Transverse colon (tissue), 4 donors: ENCODE measurements around the gene RFWD3. TPM values are rescaled to one million over a fixed set of nuclear protein-coding genes. Genes with fewer than 3 reads are reported as not detected.

Experiments used
- DNase-seq: peaks from one replicate; pipeline ENCODE4 v3.0.0-alpha.2; 2019
- H3K27ac ChIP-seq, 4 donors: fragments of 200-600 bp; sonication (generic); 2 replicates each; pipeline ENCODE4 v1.5.1; 2016 to 2018; ENCODE audit warnings: inconsistent platforms in 4 of 4
- H3K27me3 ChIP-seq: fragments of 200-600 bp; sonication (generic); 2 replicates; pipeline ENCODE4 v1.5.1; 2017; ENCODE audit warnings: inconsistent platforms
- H3K36me3 ChIP-seq, 4 donors: fragments of 200-600 bp; sonication (generic); 2 replicates each; pipeline ENCODE4 v1.5.1; 2017 to 2019; ENCODE audit warnings: inconsistent platforms in 4 of 4
- H3K4me1 ChIP-seq, 4 donors: fragments of 200-600 bp; sonication (generic); 2 replicates each; pipeline ENCODE4 v1.5.1; 2017 to 2020; ENCODE audit warnings: inconsistent platforms in 4 of 4
- H3K4me3 ChIP-seq, 4 donors: fragments of 200-600 bp; sonication (generic); 1 replicate in 1 of 4; 2 replicates in 3 of 4; pipeline versions ENCODE4 v1.5.1 to v1.6.1; 2017 to 2019; ENCODE audit warnings: inconsistent platforms in 4 of 4
- H3K9me3 ChIP-seq, 2 donors: fragments of 200-600 bp; sonication (generic); 2 replicates each; pipeline ENCODE4 v1.5.1; 2017 to 2019; ENCODE audit warnings: inconsistent platforms in 2 of 2
- CTCF ChIP-seq, 5 experiments: fragments of 200-600 bp in 3 of 5; fragments of 450-650 bp in 2 of 5; sonication (generic) in 3 of 5; IDR thresholded peaks; 1 replicate in 2 of 5; 2 replicates in 3 of 5; pipeline ENCODE4 v1.5.1; 2016 to 2017; ENCODE audit warnings: antibody characterized with exemption in 5 of 5, inconsistent platforms in 3 of 5, mild to moderate bottlenecking in 2 of 5, moderate library complexity in 1 of 5
- EP300 ChIP-seq: sonication (generic); formaldehyde crosslinking; IDR thresholded peaks from one replicate; pipeline ENCODE4 v1.6.1; 2017; ENCODE audit warnings: antibody characterized with exemption, low read depth
- POLR2A ChIP-seq: fragments of 450-650 bp; IDR thresholded peaks from one replicate; pipeline ENCODE4 v1.6.1; 2016; ENCODE audit warnings: antibody characterized with exemption, mild to moderate bottlenecking, moderate library complexity
- POLR2AphosphoS5 ChIP-seq, 3 donors: sonication (generic); formaldehyde crosslinking; IDR thresholded peaks; one replicate each; pipeline ENCODE4 v1.6.1; 2016; ENCODE audit warnings: antibody characterized with exemption in 3 of 3
- WGBS, 2 donors: methylation state at CpG; one replicate each; pipeline ENCODE4 v1.1.5; 2018; ENCODE audit warnings: low coverage in 1 of 2; 5-methylcytosine and 5-hydroxymethylcytosine counted together
- in situ Hi-C, 4 donors: fragments of 200-750 bp; cut with MboI; loops; one replicate each; pipeline versions ENCODE4 v1.15.0 to v1.15.1; 2017; ENCODE audit warnings: low sequenced_read_pairs in 3 of 4, low pct_ligation_motif_present in 1 of 4, low pct_unique_long_range_greater_than_20kb in 1 of 4
- intact Hi-C: fragments of 100-400 bp; cut with DNase I; formaldehyde crosslinking; loops from one replicate; pipeline ENCODE4 v1.15.1; 2023; ENCODE audit warnings: low total_unique reads
- total RNA-seq, 4 donors: library from RNA; depleted of rRNA; stranded (reverse); fragments of >200 nt; gene quantifications; one replicate each; pipeline ENCODE4 v1.1.0, GENCODE V29; 2016

RFWD3 gene
- total RNA-seq, 4 donors from 2014 or later = 2.8 to 23.9 (median 19.2) TPM

GRCh38 chr16:74617206-74617788 lies 49.4 kb downstream of the RFWD3 start:
- no peak for DNase-seq
- in situ Hi-C loops = loop anchor here in 3 of 4 donors (25.0 kb wide), 3 partner anchors 130 to 305 kb away; no protein-coding TSS in a partner anchor
- Histone ChIP-seq H3K4me1 (no peaks in the 10 kb centered on the region), H3K4me3 (no peak overlapping the region), H3K27me3 (no peaks in the 10 kb centered on the region), H3K9me3 (no peaks in the 10 kb centered on the region), H3K27ac (no peak overlapping the region), H3K36me3 (peaks cover 0 to 6% (median 3%) of the 10 kb centered on the region in 4 donors)
- intact Hi-C loops = no loop called here
- no peak for TF ChIP-seq EP300
- no peak for TF ChIP-seq POLR2A
- no peak for TF ChIP-seq CTCF (IDR thresholded peaks at IDR 0.05)
- TF ChIP-seq POLR2AphosphoS5 (IDR thresholded peaks at IDR 0.05) = no peak
- 100% methylated on average over 1 of the region's 1 CpG for WGBS, 2 donors

- TF ChIP-seq POLR2AphosphoS5 (IDR thresholded peaks at IDR 0.05) = no peak
- no peak for TF ChIP-seq EP300
- TF ChIP-seq POLR2A = no peak
- no peak for TF ChIP-seq CTCF (IDR thresholded peaks at IDR 0.05)
- H3K4me3 ChIP-seq = no peak overlapping the region
- no peak overlapping the region for H3K27ac ChIP-seq
- no peak for DNase-seq
- H3K27me3 ChIP-seq = no peaks in the 10 kb centered on the region
- intact Hi-C loops (no loop called here), in situ Hi-C loops (loop anchor here in 3 of 4 donors (25.0 kb wide), 3 partner anchors 124 to 299 kb away; no protein-coding TSS in a partner anchor)
- 61 to 67% methylated on average over 1 of the region's 1 CpG for WGBS, 2 donors
- H3K9me3 ChIP-seq = no peaks in the 10 kb centered on the region
- no peaks in the 10 kb centered on the region for H3K36me3 ChIP-seq
- H3K4me1 ChIP-seq = peaks cover 0 to 10% (median 2%) of the 10 kb centered on the region in 4 donors
Measured at GRCh38 chr16:74611721-74612120, 55.0 kb downstream of the RFWD3 start.

DNA sequence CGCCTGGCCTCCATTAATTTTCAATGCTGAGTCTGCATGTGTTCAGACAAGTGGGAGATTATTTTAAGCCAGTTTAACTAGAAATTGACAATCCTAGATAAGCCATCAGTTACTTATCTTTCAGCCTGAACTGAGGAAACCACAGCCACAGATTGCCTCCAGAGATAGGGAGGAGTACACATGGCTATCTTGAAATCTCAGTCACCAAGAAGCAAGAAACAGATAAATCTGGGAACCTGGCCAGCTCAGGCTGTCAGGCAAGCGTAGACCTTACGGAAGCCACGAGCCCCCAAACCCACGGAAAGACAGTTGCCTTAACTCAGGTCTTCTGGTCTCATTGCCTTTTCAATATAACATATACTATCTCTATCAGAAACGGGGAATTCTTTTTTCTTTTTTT lies 57.7 kb downstream of the RFWD3 start:
- no peaks in the 10 kb centered on the region for H3K27me3 ChIP-seq
- 80 to 84% methylated on average over 5 to 6 of the region's 6 CpGs for WGBS, 2 donors
- no peak for DNase-seq
- H3K4me3 ChIP-seq = no peak overlapping the region
- H3K27ac ChIP-seq = no peak overlapping the region
- peaks cover 17 to 28% (median 19%) of the 10 kb centered on the region in 4 donors for H3K4me1 ChIP-seq
- intact Hi-C loops (no loop called here), in situ Hi-C loops (loop anchor here in 3 of 4 donors (25.0 kb wide), 3 partner anchors 122 to 297 kb away; no protein-coding TSS in a partner anchor)
- TF ChIP-seq EP300 = no peak
- TF ChIP-seq CTCF (IDR thresholded peaks at IDR 0.05) = no peak
- no peak for TF ChIP-seq POLR2AphosphoS5 (IDR thresholded peaks at IDR 0.05)
- no peak for TF ChIP-seq POLR2A
- H3K9me3 ChIP-seq = no peaks in the 10 kb centered on the region
- H3K36me3 ChIP-seq = no peaks in the 10 kb centered on the region

GRCh38 chr16:74608381-74608780 lies 58.3 kb downstream of the RFWD3 start:
- peaks cover 21 to 34% (median 25%) of the 10 kb centered on the region in 4 donors for H3K4me1 ChIP-seq
- no peaks in the 10 kb centered on the region for H3K36me3 ChIP-seq
- intact Hi-C loops = no loop called here
- H3K9me3 ChIP-seq = no peaks in the 10 kb centered on the region
- 91 to 92% methylated on average over 2 to 6 of the region's 6 CpGs for WGBS, 2 donors
- TF ChIP-seq CTCF (IDR thresholded peaks at IDR 0.05) (no peak), POLR2AphosphoS5 (IDR thresholded peaks at IDR 0.05) (no peak), EP300 (no peak), POLR2A (no peak)
- H3K27me3 ChIP-seq = no peaks in the 10 kb centered on the region
- DNase-seq = no peak
- in situ Hi-C loops = loop anchor here in 3 of 4 donors (25.0 kb wide), 3 partner anchors 121 to 296 kb away; no protein-coding TSS in a partner anchor
- no peak overlapping the region for H3K4me3 ChIP-seq
- H3K27ac ChIP-seq = peak overlapping the region in 2 of 4 donors; percentile 96 to 99
